ENCODE data around the gene CLSTN2. TPM values are rescaled to one million over a fixed set of nuclear protein-coding genes. Genes with fewer than 3 reads are reported as not detected.

Gene CLSTN2
- total and polyA plus RNA-seq, 2 experiments from 2014 or later = 23.0 to 27.0 TPM

- no peaks in the 10 kb centered on the region for H3K4me1 ChIP-seq (ENCODE audit: insufficient read depth)
- H3K27ac ChIP-seq = no peak overlapping the region
- H3K79me2 ChIP-seq = no peaks in the 10 kb centered on the region
- no peak overlapping the region for H3K4me2 ChIP-seq
- no peaks in the 10 kb centered on the region for H3K36me3 ChIP-seq (replicated peaks; ENCODE audit: insufficient read depth, low read depth)
- H3K27me3 ChIP-seq = peaks cover 7% of the 10 kb centered on the region
- no peaks in the 10 kb centered on the region for H4K20me1 ChIP-seq (ENCODE audit: insufficient read depth, poor library complexity, severe bottlenecking)
- no peaks in the 10 kb centered on the region for H3K9me3 ChIP-seq (ENCODE audit: low read depth)
- DNase-seq (ENCODE audit: low spot score) = no peak
- H2AFZ ChIP-seq = no peak overlapping the region
- TF ChIP-seq EZH2 (IDR thresholded peaks at IDR 0.05; ENCODE audit: borderline replicate concordance) = no peak
- TF ChIP-seq EZH2phosphoT487 (IDR thresholded peaks at IDR 0.05; ENCODE audit: low read depth, severe bottlenecking, unreplicated experiment) = no peak
- TF ChIP-seq CTCF (IDR thresholded peaks at IDR 0.05; ENCODE audit: poor library complexity) = no peak
- 61% methylated on average over 1 of the region's 1 CpG for WGBS (ENCODE audit: low lambda C conversion rate, missing lambda C conversion rate)
- H3K4me3 ChIP-seq = no peak overlapping the region
- no peaks in the 10 kb centered on the region for H3K9me2 ChIP-seq (replicated peaks; ENCODE audit: insufficient read depth)
Observed at GRCh38 chr3:140081887-140082286, 146.9 kb downstream of the CLSTN2 start.

GRCh38 chr3:140085001-140085400 lies 150.0 kb downstream of the CLSTN2 start:
- Histone ChIP-seq H3K27ac (no peak overlapping the region), H3K9me2 (replicated peaks; ENCODE audit: insufficient read depth) (no peaks in the 10 kb centered on the region), H3K4me3 (no peak overlapping the region), H3K79me2 (no peaks in the 10 kb centered on the region), H3K27me3 (peaks cover 7% of the 10 kb centered on the region), H2AFZ (no peak overlapping the region), H3K36me3 (replicated peaks; ENCODE audit: insufficient read depth, low read depth) (no peaks in the 10 kb centered on the region), H3K4me1 (ENCODE audit: insufficient read depth) (no peaks in the 10 kb centered on the region), H4K20me1 (ENCODE audit: insufficient read depth, poor library complexity, severe bottlenecking) (no peaks in the 10 kb centered on the region), H3K9me3 (ENCODE audit: low read depth) (no peaks in the 10 kb centered on the region), H3K4me2 (no peak overlapping the region)
- TF ChIP-seq EZH2 (IDR thresholded peaks at IDR 0.05; ENCODE audit: borderline replicate concordance) (no peak), EZH2phosphoT487 (IDR thresholded peaks at IDR 0.05; ENCODE audit: low read depth, severe bottlenecking, unreplicated experiment) (no peak), CTCF (IDR thresholded peaks at IDR 0.05; ENCODE audit: poor library complexity) (no peak)
- 80% methylated on average over 5 of the region's 5 CpGs for WGBS (ENCODE audit: low lambda C conversion rate, missing lambda C conversion rate)
- no peak for DNase-seq (ENCODE audit: low spot score)

- Histone ChIP-seq H3K36me3 (replicated peaks; ENCODE audit: insufficient read depth, low read depth) (no peaks in the 10 kb centered on the region), H4K20me1 (ENCODE audit: insufficient read depth, poor library complexity, severe bottlenecking) (no peaks in the 10 kb centered on the region), H3K4me2 (no peak overlapping the region), H3K4me1 (ENCODE audit: insufficient read depth) (no peaks in the 10 kb centered on the region), H3K27me3 (peaks cover 7% of the 10 kb centered on the region), H3K79me2 (no peaks in the 10 kb centered on the region), H3K9me3 (ENCODE audit: low read depth) (no peaks in the 10 kb centered on the region), H3K27ac (no peak overlapping the region), H3K9me2 (replicated peaks; ENCODE audit: insufficient read depth) (no peaks in the 10 kb centered on the region), H2AFZ (no peak overlapping the region), H3K4me3 (no peak overlapping the region)
- no peak for DNase-seq (ENCODE audit: low spot score)
- no peak for TF ChIP-seq CTCF (IDR thresholded peaks at IDR 0.05; ENCODE audit: poor library complexity)
- no peak for TF ChIP-seq EZH2phosphoT487 (IDR thresholded peaks at IDR 0.05; ENCODE audit: low read depth, severe bottlenecking, unreplicated experiment)
- no peak for TF ChIP-seq EZH2 (IDR thresholded peaks at IDR 0.05; ENCODE audit: borderline replicate concordance)
- 87% methylated on average over 1 of the region's 1 CpG for WGBS (ENCODE audit: low lambda C conversion rate, missing lambda C conversion rate)
Observed at GRCh38 chr3:140086642-140087041, 151.7 kb downstream of the CLSTN2 start.

- H3K36me3 ChIP-seq (replicated peaks; ENCODE audit: insufficient read depth, low read depth) = no peaks in the 10 kb centered on the region
- DNase-seq (ENCODE audit: low spot score) = no peak
- no peak overlapping the region for H3K4me3 ChIP-seq
- no peaks in the 10 kb centered on the region for H3K4me1 ChIP-seq (ENCODE audit: insufficient read depth)
- no peaks in the 10 kb centered on the region for H3K9me2 ChIP-seq (replicated peaks; ENCODE audit: insufficient read depth)
- peaks cover 5% of the 10 kb centered on the region for H3K27me3 ChIP-seq
- H3K4me2 ChIP-seq = no peak overlapping the region
- H3K9me3 ChIP-seq (ENCODE audit: low read depth) = no peaks in the 10 kb centered on the region
- no peak overlapping the region for H3K27ac ChIP-seq
- H3K79me2 ChIP-seq = no peaks in the 10 kb centered on the region
- TF ChIP-seq CTCF (IDR thresholded peaks at IDR 0.05; ENCODE audit: poor library complexity) (no peak), EZH2 (IDR thresholded peaks at IDR 0.05; ENCODE audit: borderline replicate concordance) (no peak), EZH2phosphoT487 (IDR thresholded peaks at IDR 0.05; ENCODE audit: low read depth, severe bottlenecking, unreplicated experiment) (no peak)
- no peaks in the 10 kb centered on the region for H4K20me1 ChIP-seq (ENCODE audit: insufficient read depth, poor library complexity, severe bottlenecking)
- 71% methylated on average over 3 of the region's 3 CpGs for WGBS (ENCODE audit: low lambda C conversion rate, missing lambda C conversion rate)
- no peak overlapping the region for H2AFZ ChIP-seq
Observed at GRCh38 chr3:140088058-140088457, 153.1 kb downstream of the CLSTN2 start.

Measured in hepatocyte (in vitro differentiated cells).